Measurements from ENCODE around the gene C1QTNF1.

The C1QTNF1 gene

DNA sequence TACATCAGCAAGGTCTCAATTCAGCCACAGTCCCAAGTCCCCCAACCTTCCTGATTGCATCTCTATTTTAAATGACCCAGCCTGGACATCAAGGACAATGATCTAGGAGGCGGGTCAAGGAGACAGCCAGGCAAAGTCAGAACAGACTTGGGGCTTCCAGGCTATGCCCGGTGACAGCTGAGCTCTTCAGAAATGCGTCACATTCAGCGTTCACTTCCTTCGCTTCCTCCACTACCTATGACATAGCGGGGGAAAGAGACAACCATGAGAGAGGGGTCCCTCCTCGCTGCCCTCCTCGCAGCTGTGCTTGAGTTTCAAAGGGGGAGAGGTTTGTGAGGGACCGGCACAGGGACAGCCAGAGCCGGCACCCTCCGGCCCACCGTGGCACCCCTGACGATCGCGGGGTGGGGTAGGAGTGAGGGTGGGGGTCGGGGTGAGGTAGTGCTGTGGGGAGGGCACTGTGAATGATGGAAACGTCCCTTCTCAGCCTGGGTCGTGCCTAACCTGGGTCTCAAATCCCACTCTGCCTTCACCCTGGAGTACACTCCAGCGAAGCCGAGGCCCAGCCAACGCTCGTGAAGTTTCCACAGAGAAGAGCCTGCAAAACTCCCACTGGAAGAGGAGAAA is 31.9 kb upstream of the C1QTNF1 start:
- DNase-seq, result no peak
- no peak overlapping the region for H3K4me3 ChIP-seq (ENCODE audit: low read depth, low read length)
- no peaks in the 10 kb centered on the region for H3K27me3 ChIP-seq (ENCODE audit: insufficient read depth, low read depth, severe bottlenecking)
- peaks cover 64% of the 10 kb centered on the region for H3K36me3 ChIP-seq
- H3K27ac ChIP-seq, result no peak overlapping the region
- no peaks in the 10 kb centered on the region for H3K9me3 ChIP-seq (ENCODE audit: severe bottlenecking)
- TF ChIP-seq, protein P1, sequence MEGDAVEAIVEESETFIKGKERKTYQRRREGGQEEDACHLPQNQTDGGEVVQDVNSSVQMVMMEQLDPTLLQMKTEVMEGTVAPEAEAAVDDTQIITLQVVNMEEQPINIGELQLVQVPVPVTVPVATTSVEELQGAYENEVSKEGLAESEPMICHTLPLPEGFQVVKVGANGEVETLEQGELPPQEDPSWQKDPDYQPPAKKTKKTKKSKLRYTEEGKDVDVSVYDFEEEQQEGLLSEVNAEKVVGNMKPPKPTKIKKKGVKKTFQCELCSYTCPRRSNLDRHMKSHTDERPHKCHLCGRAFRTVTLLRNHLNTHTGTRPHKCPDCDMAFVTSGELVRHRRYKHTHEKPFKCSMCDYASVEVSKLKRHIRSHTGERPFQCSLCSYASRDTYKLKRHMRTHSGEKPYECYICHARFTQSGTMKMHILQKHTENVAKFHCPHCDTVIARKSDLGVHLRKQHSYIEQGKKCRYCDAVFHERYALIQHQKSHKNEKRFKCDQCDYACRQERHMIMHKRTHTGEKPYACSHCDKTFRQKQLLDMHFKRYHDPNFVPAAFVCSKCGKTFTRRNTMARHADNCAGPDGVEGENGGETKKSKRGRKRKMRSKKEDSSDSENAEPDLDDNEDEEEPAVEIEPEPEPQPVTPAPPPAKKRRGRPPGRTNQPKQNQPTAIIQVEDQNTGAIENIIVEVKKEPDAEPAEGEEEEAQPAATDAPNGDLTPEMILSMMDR (IDR thresholded peaks at IDR 0.05; ENCODE audit: low read depth, low read length), result no peak

DNA sequence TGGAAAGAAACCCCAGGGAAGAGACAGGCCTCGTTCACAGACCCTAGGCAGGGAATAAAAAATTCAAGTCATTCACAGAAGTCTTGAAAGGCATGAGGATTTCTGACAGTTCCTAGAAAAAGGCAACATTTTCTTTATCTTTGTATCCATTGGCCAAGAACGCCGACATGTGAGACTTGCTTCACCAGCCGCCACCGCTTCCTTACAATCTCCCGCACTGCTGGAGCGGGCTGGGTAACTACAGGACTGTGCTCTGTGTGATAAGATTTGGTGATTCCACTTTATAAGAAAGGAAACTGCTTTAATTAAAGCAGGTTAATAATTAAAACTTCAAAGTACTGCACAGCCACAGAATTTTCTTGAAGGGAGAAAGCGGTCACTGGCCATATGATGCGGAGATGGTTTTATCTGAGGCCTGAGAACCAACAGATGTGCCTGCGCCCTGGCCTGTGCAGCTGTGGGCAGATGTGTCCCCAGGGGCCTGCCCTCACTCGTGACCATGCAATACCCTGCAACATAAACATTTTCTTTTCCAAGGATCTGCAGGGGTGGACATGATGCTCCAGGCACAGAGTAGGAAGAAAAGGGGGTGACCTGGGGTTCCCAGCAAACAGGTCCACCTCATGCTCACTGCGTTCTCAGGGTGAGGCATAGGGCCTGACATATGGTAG is 31.3 kb upstream of the C1QTNF1 start:
- H3K9me3 ChIP-seq (ENCODE audit: severe bottlenecking), result no peaks in the 10 kb centered on the region
- peaks cover 69% of the 10 kb centered on the region for H3K36me3 ChIP-seq
- 0 out of 2 replicates have a peak overlapping the region, but pooled peaks have one; percentile 5 for H3K27ac ChIP-seq
- no peak overlapping the region for H3K4me3 ChIP-seq (ENCODE audit: low read depth, low read length)
- no peak for DNase-seq
- H3K27me3 ChIP-seq (ENCODE audit: insufficient read depth, low read depth, severe bottlenecking), result no peaks in the 10 kb centered on the region
- TF ChIP-seq, protein P1 (IDR thresholded peaks at IDR 0.05; ENCODE audit: low read depth, low read length), result no peak

DNA sequence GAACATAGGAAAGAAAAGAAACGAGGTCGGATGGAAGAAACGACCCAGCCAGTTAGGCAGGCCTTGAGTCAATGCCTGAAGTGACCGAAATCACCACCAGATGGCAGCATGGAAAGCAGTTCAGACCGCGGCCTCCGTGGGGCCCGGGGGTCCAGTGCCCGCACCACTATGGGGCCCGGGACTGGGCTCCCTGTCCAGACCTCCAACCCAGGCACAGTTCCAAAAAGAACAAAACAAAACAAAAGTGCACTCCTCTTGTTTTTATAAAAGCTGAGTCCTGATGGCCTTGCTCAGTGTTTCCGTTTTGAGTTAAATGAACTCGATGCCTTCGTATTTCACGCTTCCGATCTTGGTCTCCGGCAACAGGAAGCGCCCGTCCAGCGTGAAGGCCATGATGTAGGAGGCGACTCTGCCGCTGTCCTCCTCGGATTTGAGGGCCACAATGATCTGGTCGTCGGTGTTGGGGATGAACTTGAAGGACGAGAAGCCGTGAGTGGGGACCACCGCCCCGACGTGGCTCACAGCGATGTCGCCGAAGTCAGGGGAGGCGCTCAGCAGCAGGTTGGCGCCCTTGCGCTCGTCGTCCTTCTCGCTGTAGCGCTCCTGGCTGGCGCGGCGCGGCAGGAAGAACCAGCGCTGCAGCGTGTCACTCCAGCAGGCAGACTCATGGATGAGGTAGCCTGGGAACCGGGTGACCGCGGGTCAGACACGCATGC is 30.6 kb upstream of the C1QTNF1 start:
- TF ChIP-seq, protein P1 (IDR thresholded peaks at IDR 0.05; ENCODE audit: low read depth, low read length), result peak; percentile 94
- DNase-seq, result peak; percentile 78
- 0 out of 2 replicates have a peak overlapping the region, but pooled peaks have one; percentile 5 for H3K27ac ChIP-seq
- no peaks in the 10 kb centered on the region for H3K27me3 ChIP-seq (ENCODE audit: insufficient read depth, low read depth, severe bottlenecking)
- no peak overlapping the region for H3K4me3 ChIP-seq (ENCODE audit: low read depth, low read length)
- peaks cover 75% of the 10 kb centered on the region for H3K36me3 ChIP-seq
- H3K9me3 ChIP-seq (ENCODE audit: severe bottlenecking), result no peaks in the 10 kb centered on the region

DNA sequence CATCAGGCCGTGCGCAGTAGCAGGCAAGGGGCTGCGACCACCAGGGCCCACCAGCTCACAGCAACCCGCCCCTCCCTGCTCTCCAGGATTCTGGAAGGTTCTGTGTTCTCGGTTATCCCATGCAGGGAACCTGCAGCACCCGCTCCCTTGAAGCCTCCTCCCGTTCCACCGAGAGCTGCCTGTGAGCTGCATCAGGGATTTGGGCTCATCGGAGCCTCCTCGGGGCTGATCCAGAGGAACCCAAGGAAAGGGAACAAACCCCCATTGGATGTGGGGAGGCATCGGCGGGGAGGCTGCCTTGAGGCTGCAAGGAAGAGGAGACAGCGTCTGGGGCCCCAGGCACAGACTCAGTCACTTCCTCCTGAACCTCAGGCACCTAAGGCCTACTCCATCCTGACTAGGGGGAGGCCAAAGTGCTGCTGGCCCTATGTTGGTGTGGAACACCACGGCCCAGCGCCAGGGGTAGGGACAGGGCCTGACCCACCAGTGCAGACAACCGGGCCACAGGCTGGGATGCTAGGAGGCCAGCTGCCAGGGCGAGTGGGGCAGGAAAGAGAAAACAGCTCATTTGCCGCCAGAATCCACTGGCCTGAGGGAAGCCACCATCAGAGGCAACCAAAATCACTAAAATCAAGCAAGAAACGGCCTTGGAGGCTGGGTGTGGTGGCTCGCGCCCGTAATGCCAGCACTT is 29.8 kb upstream of the C1QTNF1 start:
- Histone ChIP-seq H3K27ac (no peak overlapping the region), H3K9me3 (ENCODE audit: severe bottlenecking) (no peaks in the 10 kb centered on the region), H3K4me3 (ENCODE audit: low read depth, low read length) (no peak overlapping the region), H3K27me3 (ENCODE audit: insufficient read depth, low read depth, severe bottlenecking) (no peaks in the 10 kb centered on the region), H3K36me3 (peaks cover 77% of the 10 kb centered on the region)
- peak; percentile 8 for DNase-seq
- TF ChIP-seq, protein P1 (IDR thresholded peaks at IDR 0.05; ENCODE audit: low read depth, low read length), result no peak

DNA sequence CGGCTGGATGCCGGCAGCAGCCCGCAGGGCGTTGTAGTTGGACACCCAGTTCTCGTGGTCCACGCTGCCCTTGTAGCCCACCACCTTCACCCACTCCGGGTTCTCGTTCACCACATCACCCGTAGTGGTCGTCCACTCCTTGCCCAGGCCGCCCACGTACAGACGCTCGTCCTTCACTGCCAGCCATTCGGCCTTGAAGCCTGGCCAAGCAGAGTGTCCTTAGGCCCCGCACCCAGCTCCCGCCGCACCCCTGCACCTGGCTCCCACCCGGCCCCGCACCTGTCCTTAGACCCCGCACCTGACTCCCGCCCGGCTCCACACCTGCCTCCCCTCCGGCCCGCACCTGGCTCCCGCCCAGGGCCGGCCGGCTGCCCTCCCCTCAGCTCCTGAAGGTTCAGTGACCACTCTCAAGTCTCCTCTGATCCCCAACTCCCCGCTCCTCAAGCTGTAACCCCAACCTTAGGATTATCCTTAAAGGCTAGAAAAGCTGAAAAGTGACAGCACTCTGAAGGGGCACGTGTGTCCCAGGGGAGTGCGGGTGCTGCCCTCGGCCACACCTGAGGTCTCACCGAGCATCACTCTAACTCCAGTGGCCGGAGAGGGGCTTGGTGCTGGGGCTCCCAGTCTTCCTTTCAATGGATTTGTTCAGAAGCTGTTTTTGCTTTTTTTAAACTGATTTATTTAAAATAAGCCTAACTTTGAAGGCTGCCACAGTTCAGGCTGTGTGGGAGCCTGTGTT is 28.8 kb upstream of the C1QTNF1 start:
- peaks cover 80% of the 10 kb centered on the region for H3K36me3 ChIP-seq
- DNase-seq, result peak; percentile 15
- H3K27ac ChIP-seq, result no peak overlapping the region
- no peak overlapping the region for H3K4me3 ChIP-seq (ENCODE audit: low read depth, low read length)
- H3K27me3 ChIP-seq (ENCODE audit: insufficient read depth, low read depth, severe bottlenecking), result no peaks in the 10 kb centered on the region
- H3K9me3 ChIP-seq (ENCODE audit: severe bottlenecking), result no peaks in the 10 kb centered on the region
- TF ChIP-seq, protein P1 (IDR thresholded peaks at IDR 0.05; ENCODE audit: low read depth, low read length), result no peak

All from WERI-Rb-1 (cell line).